ENCODE measurements around the gene GABRG3.

GABRG3 gene

GRCh38 chr15:27573805-27574485 is 603.0 kb downstream of the GABRG3 start:
- DNase-seq (ENCODE audit: low read depth, low spot score), result no peak

- DNase-seq (ENCODE audit: low read depth, low spot score), result no peak
Measured at GRCh38 chr15:27574541-27575054, 603.6 kb downstream of the GABRG3 start.

- no peak for DNase-seq (ENCODE audit: low read depth, low spot score)
Measured at GRCh38 chr15:27575521-27575920, 604.5 kb downstream of the GABRG3 start.

GRCh38 chr15:27576576-27576975 is 605.6 kb downstream of the GABRG3 start:
- DNase-seq (ENCODE audit: low read depth, low spot score), result no peak

- no peak for DNase-seq (ENCODE audit: low read depth, low spot score)
Measured at GRCh38 chr15:27579738-27580137, 608.8 kb downstream of the GABRG3 start.

GRCh38 chr15:27582726-27583410 is 611.9 kb downstream of the GABRG3 start:
- peak; percentile 75 for DNase-seq (ENCODE audit: low read depth, low spot score)

GRCh38 chr15:27583651-27584050 is 612.7 kb downstream of the GABRG3 start:
- no peak for DNase-seq (ENCODE audit: low read depth, low spot score)

- no peak for DNase-seq (ENCODE audit: low read depth, low spot score)
Measured at GRCh38 chr15:27585041-27585640, 614.2 kb downstream of the GABRG3 start.

- DNase-seq (ENCODE audit: low read depth, low spot score), result no peak
Measured at GRCh38 chr15:27587810-27588209, 616.8 kb downstream of the GABRG3 start.

GRCh38 chr15:27589260-27589659 is 618.3 kb downstream of the GABRG3 start:
- no peak for DNase-seq (ENCODE audit: low read depth, low spot score)

- DNase-seq (ENCODE audit: low read depth, low spot score), result no peak
Measured at GRCh38 chr15:27589782-27590181, 618.8 kb downstream of the GABRG3 start.
